Keratinocyte (primary cell): ENCODE data around the gene EVL.

ENCODE experiments used
- EZH2 ChIP-seq: IDR thresholded peaks from one replicate; pipeline ENCODE4 v1.6.1; 2012; ENCODE audit warnings: inconsistent platforms, mild to moderate bottlenecking, low read length, moderate library complexity
- TF ChIP-seq, protein P1 (sequence below), 3 experiments: IDR thresholded peaks in 1 of 3; conservative IDR thresholded peaks in 1 of 3; optimal IDR thresholded peaks in 1 of 3; 2 replicates in 2 of 3; 3 replicates in 1 of 3; pipeline versions ENCODE3 to v1.5.1; 2011; ENCODE audit warnings: low read length in 3 of 3, mild to moderate bottlenecking in 3 of 3, moderate library complexity in 2 of 3, control low read depth in 1 of 3, inconsistent platforms in 1 of 3; ENCODE audit not compliant: insufficient read depth in 2 of 3; ENCODE audit errors: extremely low read depth in 1 of 3

GRCh38 chr14:100142073-100143040 lies 77.1 kb downstream of the EVL start:
- TF ChIP-seq, protein P1, sequence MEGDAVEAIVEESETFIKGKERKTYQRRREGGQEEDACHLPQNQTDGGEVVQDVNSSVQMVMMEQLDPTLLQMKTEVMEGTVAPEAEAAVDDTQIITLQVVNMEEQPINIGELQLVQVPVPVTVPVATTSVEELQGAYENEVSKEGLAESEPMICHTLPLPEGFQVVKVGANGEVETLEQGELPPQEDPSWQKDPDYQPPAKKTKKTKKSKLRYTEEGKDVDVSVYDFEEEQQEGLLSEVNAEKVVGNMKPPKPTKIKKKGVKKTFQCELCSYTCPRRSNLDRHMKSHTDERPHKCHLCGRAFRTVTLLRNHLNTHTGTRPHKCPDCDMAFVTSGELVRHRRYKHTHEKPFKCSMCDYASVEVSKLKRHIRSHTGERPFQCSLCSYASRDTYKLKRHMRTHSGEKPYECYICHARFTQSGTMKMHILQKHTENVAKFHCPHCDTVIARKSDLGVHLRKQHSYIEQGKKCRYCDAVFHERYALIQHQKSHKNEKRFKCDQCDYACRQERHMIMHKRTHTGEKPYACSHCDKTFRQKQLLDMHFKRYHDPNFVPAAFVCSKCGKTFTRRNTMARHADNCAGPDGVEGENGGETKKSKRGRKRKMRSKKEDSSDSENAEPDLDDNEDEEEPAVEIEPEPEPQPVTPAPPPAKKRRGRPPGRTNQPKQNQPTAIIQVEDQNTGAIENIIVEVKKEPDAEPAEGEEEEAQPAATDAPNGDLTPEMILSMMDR (optimal IDR thresholded peaks at IDR 0.05 in 1 of 3, IDR thresholded peaks at IDR 0.05 in 1 of 3, conservative IDR thresholded peaks at IDR 0.05 in 1 of 3; ENCODE audit: extremely low read depth in 1 of 3, insufficient read depth in 2 of 3, low read length in 3 of 3) = no peak
- no peak for TF ChIP-seq EZH2
